GM12878 (cell line): ENCODE data around the gene ZNF385A. TPM values are rescaled to one million over a fixed set of nuclear protein-coding genes. Genes with fewer than 3 reads are reported as not detected.

Experiments used
- ATAC-seq: fragments of 200-7000 bp; cut with Tn5 transposase; 3 replicates; pipeline ENCODE4 v1.9.1; 2020; ENCODE audit warnings: mild to moderate bottlenecking, moderate library complexity
- BruUV-seq: library from RNA; stranded (reverse); fragments of 400-500 nt; replicated peaks from 2 replicates; lab custom pipeline; 2021; lab: Mats Ljungman, UMichigan
- CTCF ChIA-PET: fragments of 300-600 bp; sonication (Branson Sonifier 250); formaldehyde crosslinking; extraction: SDS; loops from one replicate; lab custom pipeline; 2021; ENCODE audit warnings: inconsistent platforms; lab: Yijun Ruan, JAX
- POLR2A ChIA-PET: fragments of 350-600 bp; formaldehyde crosslinking; extraction: SDS; loops from one replicate; lab custom pipeline; 2021; ENCODE audit warnings: inconsistent platforms; lab: Charles Lee
- RAD21 ChIA-PET: fragments of 300-600 bp; sonication (Branson Sonifier 250); formaldehyde crosslinking; loops from one replicate; lab custom pipeline; 2023; ENCODE audit warnings: antibody characterized with exemption; ENCODE audit not compliant: unreplicated experiment; lab: Charles Lee
- SMC1A ChIA-PET: fragments of 300-600 bp; sonication (Branson Sonifier 250); formaldehyde crosslinking; loops from one replicate; lab custom pipeline; 2023; ENCODE audit not compliant: unreplicated experiment, uncharacterized antibody; lab: Charles Lee
- DNase-seq: peaks from one replicate; pipeline ENCODE4 v3.0.0-alpha.2; 2011; ENCODE audit warnings: low read depth, low spot score
- FAIRE-seq: peaks from 3 replicates; lab custom pipeline; 2011; peaks lifted over from hg19 to GRCh38; lab: Jason Lieb, UNC
- H2AFZ ChIP-seq: 2 replicates; pipeline ENCODE4 v1.6.0; 2011; ENCODE audit warnings: low read depth, low read length, control low read depth; ENCODE audit not compliant: control insufficient read depth
- H3K27ac ChIP-seq: 2 replicates; pipeline ENCODE4 v1.5.1; 2011; ENCODE audit warnings: control low read depth; ENCODE audit not compliant: control insufficient read depth, insufficient read depth
- H3K27me3 ChIP-seq, 2 experiments: replicated peaks in 1 of 2; 2 replicates each; pipeline versions ENCODE4 v1.6.0 to v1.6.1; 2011; ENCODE audit warnings: low read length in 1 of 2; ENCODE audit not compliant: control insufficient read depth in 2 of 2, insufficient read depth in 2 of 2
- H3K36me3 ChIP-seq, 2 experiments: 2 replicates each; pipeline ENCODE4 v1.5.1; 2011; ENCODE audit warnings: low read length in 1 of 2; ENCODE audit not compliant: control insufficient read depth in 2 of 2, insufficient read depth in 2 of 2
- H3K4me1 ChIP-seq: 2 replicates; pipeline ENCODE4 v1.6.1; 2011; ENCODE audit warnings: mild to moderate bottlenecking, low read length, moderate library complexity, mixed read lengths; ENCODE audit not compliant: control insufficient read depth, insufficient read depth
- H3K4me2 ChIP-seq: 2 replicates; pipeline ENCODE4 v1.6.0; 2011; ENCODE audit warnings: control low read depth; ENCODE audit not compliant: control insufficient read depth, insufficient read depth
- H3K4me3 ChIP-seq: fragments of 200-600 bp; sonication (generic); 2 replicates; pipeline ENCODE4 v1.5.1; 2016
- H3K79me2 ChIP-seq: 2 replicates; pipeline ENCODE4 v1.6.0; 2011; ENCODE audit warnings: low read length; ENCODE audit not compliant: control insufficient read depth, insufficient read depth
- H3K9ac ChIP-seq: 2 replicates; pipeline ENCODE4 v1.8.0; 2011; ENCODE audit warnings: low read length, control low read depth, mixed read lengths; ENCODE audit not compliant: control insufficient read depth, insufficient read depth
- H3K9me3 ChIP-seq: replicated peaks from 3 replicates; pipeline ENCODE4 v1.5.1; 2011; ENCODE audit warnings: mild to moderate bottlenecking, low read length; ENCODE audit not compliant: control insufficient read depth, insufficient read depth
- H4K20me1 ChIP-seq: 2 replicates; pipeline ENCODE4 v1.6.0; 2011; ENCODE audit not compliant: control insufficient read depth, insufficient read depth
- BCL11A ChIP-seq: IDR thresholded peaks from 2 replicates; pipeline ENCODE4 v1.6.1; 2011; ENCODE audit warnings: low read depth, low read length
- ESRRA ChIP-seq: IDR thresholded peaks from 2 replicates; pipeline ENCODE4 v1.6.1; 2012; ENCODE audit warnings: mild to moderate bottlenecking, low read length, improper control_type of control experiment
- GATAD2B ChIP-seq: fragments of 450-650 bp; conservative IDR thresholded peaks from 2 replicates; pipeline ENCODE4 v1.6.1; 2017; ENCODE audit warnings: low read depth, mild to moderate bottlenecking, moderate library complexity
- NFYB ChIP-seq: IDR thresholded peaks from 2 replicates; pipeline ENCODE4 v1.6.1; 2011; ENCODE audit warnings: low read depth, mild to moderate bottlenecking, low read length, improper control_type of control experiment, moderate library complexity; ENCODE audit not compliant: insufficient read depth
- RB1 ChIP-seq: fragments of 450-650 bp; formaldehyde crosslinking; IDR thresholded peaks from 2 replicates; pipeline ENCODE4 v1.6.1; 2017; ENCODE audit warnings: mild to moderate bottlenecking, borderline replicate concordance
- SKIL ChIP-seq: fragments of 450-650 bp; IDR thresholded peaks from 2 replicates; pipeline ENCODE4 v1.6.1; 2017; ENCODE audit warnings: mild to moderate bottlenecking, low read depth, inconsistent platforms; ENCODE audit not compliant: poor library complexity, severe bottlenecking
- SUPT20H ChIP-seq: IDR thresholded peaks from 2 replicates; pipeline ENCODE4 v1.6.1; 2011; ENCODE audit warnings: low read depth, mild to moderate bottlenecking, low read length, moderate library complexity, borderline replicate concordance; ENCODE audit not compliant: control insufficient read depth
- TAF1 ChIP-seq: IDR thresholded peaks from 2 replicates; pipeline ENCODE4 v1.6.1; 2011; ENCODE audit warnings: mild to moderate bottlenecking, low read depth, low read length, borderline replicate concordance
- TARDBP ChIP-seq: IDR thresholded peaks from 2 replicates; pipeline ENCODE4 v1.6.1; 2016; ENCODE audit warnings: borderline replicate concordance
- YY1 ChIP-seq: IDR thresholded peaks from 2 replicates; pipeline ENCODE4 v1.6.1; 2011; ENCODE audit warnings: low read depth, mild to moderate bottlenecking, low read length
- WGBS: methylation state at CpG from one replicate; pipeline ENCODE4 v1.1.6; 2016; ENCODE audit warnings: low lambda C conversion rate; ENCODE audit not compliant: insufficient replicate concordance, insufficient coverage; ENCODE audit errors: missing lambda C conversion rate; 5-methylcytosine and 5-hydroxymethylcytosine counted together
- in situ Hi-C: fragments of 300-500 bp; cut with MboI; formaldehyde crosslinking; loops from 9 replicates; pipeline ENCODE4 v1.14.3; 2018; ENCODE audit warnings: mixed read lengths
- intact Hi-C: fragments of 100-400 bp; cut with micrococcal nuclease; formaldehyde crosslinking; loops from one replicate; pipeline ENCODE4 v1.14.2; 2022; ENCODE audit not compliant: unreplicated experiment
- polyA plus RNA-seq, 11 experiments: library from polyadenylated mRNA; depleted of rRNA in 4 of 11; unstranded in 6 of 11; stranded (reverse) in 5 of 11; fragments of >200 nt; fragmentation: Nextera tagmentation in 4 of 11; fragmentation: Illumina TruSeq in 1 of 11; extraction: Ambion mirVana in 4 of 11; extraction: Trizol in 1 of 11; gene quantifications; 1 replicate in 1 of 11; 2 replicates in 10 of 11; pipeline versions ENCODE4 v1.2.1 to v1.2.3, GENCODE V29; 2011 to 2016; ENCODE audit warnings: inconsistent platforms in 2 of 11, missing spikeins in 2 of 11, low read depth in 1 of 11
- total RNA-seq, 4 experiments: library from RNA; depleted of rRNA in 3 of 4; stranded (reverse); fragments of >200 nt in 3 of 4; fragmentation: Illumina TruSeq in 1 of 4; extraction: Trizol in 1 of 4; gene quantifications; 2 replicates each; pipeline versions ENCODE4 v1.2.1 to v1.2.3, GENCODE V29; 2013 to 2021

The ZNF385A gene
- total and polyA plus RNA-seq, 10 of the 15 experiments (the other 5 are each of a cell fraction or from before 2014, with no cell fraction given) = 0.26 to 26.1 (median 4.9) TPM

GRCh38 chr12:54407183-54407905 is 22.8 kb upstream of the ZNF385A start:
- DNase-seq = no peak
- no peak overlapping the region for H3K4me2 ChIP-seq
- intact Hi-C loops = no loop called here
- no peak overlapping the region for H3K27ac ChIP-seq
- BruUV-seq = no TSS peak
- no peaks in the 10 kb centered on the region for H3K36me3 ChIP-seq
- no peaks in the 10 kb centered on the region for H3K4me1 ChIP-seq
- H3K9me3 ChIP-seq = no peaks in the 10 kb centered on the region
- H4K20me1 ChIP-seq = no peaks in the 10 kb centered on the region
- H2AFZ ChIP-seq = no peak overlapping the region
- ChIA-PET RAD21 (no interaction called here), SMC1A (interaction anchor here (1.3 kb wide), 1 partner anchor 45 kb away, joined by 6 read pairs; no protein-coding TSS in a partner anchor)
- no peak for FAIRE-seq
- WGBS = 18% methylated on average over 5 of the region's 5 CpGs
- no peak for TF ChIP-seq BCL11A
- no peak for TF ChIP-seq SKIL
- no peak for TF ChIP-seq ESRRA
- TF ChIP-seq TAF1 = no peak
- no peak for TF ChIP-seq YY1
- no peak for TF ChIP-seq TARDBP
- no peak for TF ChIP-seq NFYB
- no peak for TF ChIP-seq RB1
- TF ChIP-seq SUPT20H = no peak
- no peak for TF ChIP-seq GATAD2B
- TF ChIP-seq, all 136 proteins: peak for 0
- Histone ChIP-seq H3K9ac (no peak overlapping the region), H3K79me2 (no peaks in the 10 kb centered on the region), H3K4me3 (no peak overlapping the region), H3K27me3 (no peaks in the 10 kb centered on the region; a peak in 1 of 4 replicates)
- POLR2A ChIA-PET = no interaction called here
- ATAC-seq = no peak
- CTCF ChIA-PET = interaction anchor here (1.2 kb wide), 1 partner anchor 31 kb away, joined by 7 read pairs; no protein-coding TSS in a partner anchor
- in situ Hi-C loops = no loop called here
